Fibroblast of gingiva (primary cell): ENCODE results near the gene SORL1.

Source experiments
- DNase-seq: peaks from one replicate; pipeline ENCODE4 v3.0.0-alpha.2; 2011; ENCODE audit warnings: low read depth

SORL1 gene

DNA sequence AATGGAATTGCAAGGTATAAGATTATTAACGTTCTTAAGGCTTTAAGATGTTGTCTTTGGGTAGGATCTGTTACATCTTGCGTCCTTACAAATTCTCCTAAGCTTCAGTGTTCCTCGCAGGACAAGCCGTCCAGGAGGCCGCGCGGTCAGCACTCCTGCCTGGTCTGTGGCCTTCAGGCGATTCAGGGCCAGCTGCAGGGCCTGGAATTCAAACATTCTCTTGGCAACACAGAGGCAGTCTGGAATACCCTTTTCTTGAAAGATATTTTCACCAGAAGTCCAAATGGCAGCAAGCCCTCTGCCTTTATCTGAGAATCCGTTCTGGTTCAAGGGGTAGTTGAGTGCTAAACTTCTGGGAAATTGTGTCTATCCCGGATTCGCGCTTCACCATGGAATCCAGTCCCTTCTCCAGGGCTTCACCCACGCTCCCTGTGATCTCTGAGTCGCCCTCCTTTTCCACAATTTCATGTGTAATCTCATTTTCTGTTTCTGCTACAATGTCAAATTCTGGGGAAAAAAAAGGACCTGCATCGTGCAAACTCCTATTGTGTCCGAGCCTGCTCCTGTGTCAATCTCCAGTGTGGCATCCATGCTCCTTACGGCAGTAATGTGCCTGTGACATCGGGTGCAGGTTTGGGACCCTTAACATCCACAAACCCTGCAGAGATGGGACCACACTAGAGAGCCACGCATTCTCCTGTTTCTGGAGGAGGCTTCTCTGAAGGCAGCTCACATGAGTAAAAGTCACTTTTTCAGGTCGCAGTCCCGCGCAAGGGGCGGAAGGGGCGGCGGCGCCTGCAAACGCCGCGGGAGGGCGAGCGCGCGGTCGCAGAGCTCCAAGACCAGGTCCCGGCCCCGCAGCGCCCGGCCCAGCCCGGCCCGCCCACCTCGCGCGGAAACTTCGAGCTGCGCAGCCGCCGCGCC, 25.4 kb upstream of the SORL1 start:
- no peak for DNase-seq

- DNase-seq: no peak
These were observed 24.7 kb upstream of the SORL1 start for GRCh38 chr11:121427400-121427744.

DNA sequence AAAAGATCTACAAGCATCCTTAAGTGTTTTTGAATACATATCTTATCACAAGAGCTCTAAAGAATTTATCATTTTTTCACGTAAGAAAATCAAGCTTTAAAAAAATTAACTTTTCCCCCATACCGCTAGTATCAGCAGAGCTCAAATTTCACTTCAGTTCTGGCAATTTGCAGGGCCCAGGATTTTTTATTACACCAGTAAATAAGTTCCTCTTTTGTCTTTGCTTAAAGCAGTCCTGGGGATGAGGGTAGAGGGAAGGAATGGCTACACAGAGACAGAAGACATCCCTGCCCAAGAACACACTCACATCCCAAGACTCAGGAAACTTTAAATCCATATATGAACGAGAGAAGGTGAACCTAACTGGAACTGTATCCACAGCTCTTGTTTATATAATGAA, 22.6 kb upstream of the SORL1 start:
- DNase-seq: no peak

- no peak for DNase-seq
These were observed 20.1 kb upstream of the SORL1 start for GRCh38 chr11:121431820-121432526.

DNA sequence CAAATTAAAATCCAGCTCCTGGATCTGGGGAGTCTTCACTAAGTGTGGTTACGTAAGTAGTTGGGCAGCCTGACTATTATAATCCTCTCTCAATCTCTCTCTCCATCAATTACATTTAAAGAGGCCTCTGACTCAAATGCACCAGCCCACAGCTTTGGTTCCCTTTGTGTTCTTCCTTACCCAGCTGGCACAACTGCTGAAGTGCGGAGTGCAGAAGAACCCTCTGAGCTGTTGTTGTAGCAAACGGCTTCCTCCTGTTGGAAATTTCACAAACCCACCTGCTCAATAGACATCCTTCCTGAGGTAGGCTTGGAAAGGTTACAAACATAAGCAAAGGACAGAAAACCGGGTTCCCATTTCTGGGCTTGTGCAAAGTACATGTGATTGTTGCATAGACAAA, 17.0 kb upstream of the SORL1 start:
- no peak for DNase-seq

DNA sequence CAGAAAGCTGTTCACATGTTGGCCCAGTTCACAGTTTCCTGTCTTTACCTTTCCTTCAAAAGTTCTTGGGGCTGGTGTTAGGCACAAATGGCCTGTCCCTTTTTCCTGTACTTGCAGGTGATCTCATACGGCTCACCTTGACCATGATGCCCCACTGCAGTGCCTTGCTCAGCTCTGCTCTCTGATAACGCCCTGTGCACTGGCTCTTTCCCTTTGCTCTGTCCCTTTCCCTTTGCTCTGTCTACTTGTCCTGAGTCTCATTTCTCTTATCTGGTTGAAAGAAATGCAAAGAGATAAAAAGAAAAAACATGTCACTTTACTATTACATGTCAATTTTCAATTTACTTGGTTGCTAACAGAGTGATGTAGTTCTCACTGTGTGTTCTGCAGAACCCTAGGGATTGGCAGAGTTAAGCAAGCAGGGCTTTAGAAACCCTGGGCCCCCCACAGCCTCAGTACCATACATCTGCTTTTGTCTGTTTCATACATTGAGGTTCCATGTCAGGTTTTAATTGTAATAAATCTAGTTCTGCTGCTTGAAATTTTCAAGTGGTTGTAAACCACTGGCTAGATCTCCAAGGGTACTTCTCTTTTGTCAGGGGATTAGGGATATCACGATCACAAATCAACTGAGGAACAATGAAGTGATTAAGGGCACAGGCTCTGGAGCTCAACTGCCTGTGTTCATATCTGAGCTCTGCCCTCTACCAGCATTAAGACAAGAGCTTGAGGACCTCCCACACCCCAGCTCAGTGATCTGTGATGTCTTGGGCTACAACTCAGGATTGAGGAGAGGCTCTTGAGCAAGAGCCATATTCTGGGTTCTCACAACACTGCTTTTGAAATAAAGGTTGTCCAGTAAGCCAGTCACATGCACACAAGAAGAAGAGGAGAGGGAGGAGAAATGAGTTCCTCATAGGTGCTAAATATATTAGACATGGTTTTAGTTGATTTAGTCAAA, 16.3 kb upstream of the SORL1 start:
- DNase-seq: no peak

GRCh38 chr11:121437018-121437685, 15.0 kb upstream of the SORL1 start:
- DNase-seq: no peak

GRCh38 chr11:121437686-121438078, 14.4 kb upstream of the SORL1 start:
- DNase-seq: no peak

DNA sequence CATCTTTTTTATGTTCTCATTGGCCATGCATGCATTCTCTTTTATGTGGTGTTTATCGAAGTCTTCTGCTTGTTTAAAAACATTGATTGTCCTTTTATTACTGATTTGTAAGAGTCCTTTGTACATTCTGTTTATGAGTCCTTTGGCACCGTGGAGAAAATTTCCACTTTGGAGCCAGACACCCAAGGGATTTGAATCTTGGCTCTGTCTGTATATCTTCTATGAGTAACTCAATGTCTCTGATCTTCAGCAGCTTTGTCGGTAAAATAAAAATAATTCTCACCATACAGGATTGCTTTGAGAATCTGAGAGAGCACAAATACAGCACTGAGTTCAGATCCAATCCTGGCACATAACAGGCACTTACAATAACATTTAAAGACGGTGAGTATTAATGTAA, 12.8 kb upstream of the SORL1 start:
- DNase-seq: no peak

DNA sequence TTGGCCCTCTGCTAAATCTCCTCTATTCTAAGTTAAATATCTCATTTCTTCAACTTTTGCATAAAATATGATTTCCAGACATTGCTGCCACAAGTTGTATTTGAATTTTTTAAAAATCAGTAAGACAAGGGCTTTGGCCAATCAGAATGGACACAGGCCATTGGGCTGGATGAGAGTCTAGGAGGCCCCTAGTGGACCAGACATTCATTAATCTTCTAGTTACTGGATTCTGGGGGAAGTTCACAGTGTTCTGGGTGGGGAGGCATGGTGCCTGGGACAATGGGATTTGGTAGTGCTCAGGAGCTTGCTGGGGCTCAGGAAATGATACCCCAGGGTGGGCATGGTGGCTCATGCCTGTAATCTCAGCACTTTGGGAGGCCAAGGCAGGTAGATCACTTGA, 12.4 kb upstream of the SORL1 start:
- no peak for DNase-seq

GRCh38 chr11:121441521-121441920, 10.6 kb upstream of the SORL1 start:
- no peak for DNase-seq

DNA sequence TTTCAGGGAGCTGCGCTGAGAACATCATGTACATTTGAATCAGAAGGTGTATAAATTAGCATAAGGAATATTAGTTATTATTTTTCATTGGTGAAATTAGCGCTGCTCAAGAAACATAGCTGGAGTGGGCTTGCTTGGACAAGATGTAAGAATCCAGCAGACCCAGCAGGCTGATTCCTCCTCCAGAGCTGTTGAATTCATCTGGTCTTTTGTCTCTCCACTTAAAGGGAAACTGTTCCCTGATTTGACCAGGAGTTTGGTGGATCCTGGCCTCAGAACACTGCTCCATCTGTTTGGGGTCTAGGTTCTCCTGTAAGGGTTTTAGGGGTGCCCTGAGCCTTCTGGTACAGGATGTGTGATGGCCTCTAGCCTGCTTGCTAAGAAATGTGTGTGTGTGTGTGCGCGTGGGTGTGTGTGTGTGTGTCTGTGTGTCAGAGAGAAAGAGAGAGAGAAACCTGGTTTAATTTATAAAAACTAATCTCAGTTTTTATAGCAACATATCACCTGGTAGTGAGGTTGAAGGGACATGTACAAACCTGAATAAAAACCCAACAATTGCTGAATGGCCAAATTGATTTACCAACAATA, 8.3 kb upstream of the SORL1 start:
- DNase-seq: no peak

GRCh38 chr11:121444526-121444925, 7.6 kb upstream of the SORL1 start:
- DNase-seq: no peak

DNA sequence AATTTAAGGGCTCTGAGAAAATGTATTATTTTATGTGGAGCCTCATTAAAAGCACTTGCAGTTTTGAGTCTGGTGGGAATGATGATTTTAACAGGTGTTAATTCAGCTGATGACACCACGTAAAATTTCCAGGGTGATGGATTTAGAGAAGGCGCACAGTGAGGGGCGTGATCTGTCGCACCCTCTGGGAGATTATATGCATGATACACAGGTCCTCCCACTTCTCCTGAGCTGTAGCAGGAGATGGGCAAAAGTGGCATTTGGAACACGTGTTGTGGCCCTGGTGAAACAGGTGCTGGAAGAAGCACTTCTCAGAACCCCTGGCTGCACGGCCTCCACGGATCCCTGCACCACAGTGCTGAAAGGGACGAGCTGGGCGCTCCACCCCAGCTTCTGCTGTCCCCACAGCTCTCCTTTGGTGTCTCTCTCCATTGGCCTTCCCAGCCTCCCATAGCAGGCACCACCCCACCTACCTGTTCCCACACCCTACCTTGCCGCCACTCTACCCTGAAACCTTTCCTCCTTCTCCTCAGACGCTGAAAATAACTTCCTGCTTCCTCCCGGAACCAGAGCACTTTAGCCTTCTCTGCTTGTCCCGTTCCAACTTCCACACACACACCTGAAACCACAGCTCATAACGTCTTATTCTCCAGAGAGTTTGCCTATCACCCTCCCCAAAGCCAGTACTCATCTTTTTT, 6.9 kb upstream of the SORL1 start:
- DNase-seq: no peak

GRCh38 chr11:121446752-121447156, 5.4 kb upstream of the SORL1 start:
- no peak for DNase-seq

DNA sequence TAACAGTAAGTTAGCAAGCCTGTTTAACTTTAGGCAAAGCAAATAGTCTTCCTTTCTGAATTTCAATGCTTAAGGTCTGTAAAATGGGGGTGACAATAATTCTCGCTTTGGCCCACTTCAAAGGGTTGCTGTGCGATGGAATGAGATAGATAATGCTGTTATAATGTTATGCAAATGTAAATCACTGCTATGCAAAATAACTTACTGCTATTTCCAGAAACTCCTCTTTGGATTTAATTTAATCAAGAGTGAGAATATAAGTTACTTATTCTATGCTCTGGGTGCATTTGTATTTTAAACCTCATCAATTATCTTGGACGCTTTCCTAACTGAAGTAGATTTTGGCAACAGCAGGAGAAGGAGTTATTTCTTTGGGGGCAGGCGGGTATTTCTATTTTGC, 4.1 kb upstream of the SORL1 start:
- no peak for DNase-seq

DNA sequence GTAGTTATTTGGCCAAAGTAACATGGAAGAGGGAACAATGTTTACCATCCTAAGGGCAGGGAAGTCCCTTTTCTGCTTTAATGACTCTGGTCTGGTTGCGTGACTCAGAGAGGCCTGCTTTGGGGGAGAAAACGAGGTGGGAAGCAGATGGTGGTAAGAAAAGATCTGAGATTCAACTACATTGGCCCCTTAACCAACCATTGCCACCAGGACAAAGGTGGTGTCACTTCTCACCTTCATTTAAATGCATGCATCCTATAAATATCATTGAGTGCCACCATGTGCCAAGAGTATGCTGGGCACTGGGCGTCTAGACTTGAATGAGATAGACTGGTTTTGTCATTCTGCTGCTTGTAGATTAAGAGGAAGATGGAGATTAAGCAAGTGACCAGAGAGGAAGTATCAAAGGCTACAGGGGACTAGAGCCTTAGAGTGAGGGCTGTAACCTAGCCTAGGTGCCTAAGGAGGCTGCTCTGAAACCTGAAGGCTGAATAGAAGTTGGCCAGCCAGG, 3.6 kb upstream of the SORL1 start:
- DNase-seq: no peak

DNA sequence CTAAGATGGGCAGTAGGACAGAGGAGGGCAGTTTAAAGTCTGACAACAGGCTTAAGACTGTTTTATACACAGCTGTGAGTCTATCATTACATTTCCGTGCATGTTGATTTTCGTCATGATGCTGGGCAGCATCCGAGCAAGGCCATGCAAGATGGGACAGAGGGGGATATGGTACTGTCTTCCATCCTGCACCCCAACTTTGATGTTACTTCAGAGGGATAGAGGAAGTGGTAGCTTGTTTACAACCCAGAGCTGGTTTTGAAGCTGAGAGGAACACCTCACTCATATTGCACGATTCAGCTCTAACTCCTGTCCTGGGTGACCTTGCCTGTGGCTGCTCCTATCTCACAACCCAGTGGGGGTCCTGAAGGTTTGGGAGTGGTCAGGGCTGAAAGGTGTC, 3.0 kb upstream of the SORL1 start:
- no peak for DNase-seq

DNA sequence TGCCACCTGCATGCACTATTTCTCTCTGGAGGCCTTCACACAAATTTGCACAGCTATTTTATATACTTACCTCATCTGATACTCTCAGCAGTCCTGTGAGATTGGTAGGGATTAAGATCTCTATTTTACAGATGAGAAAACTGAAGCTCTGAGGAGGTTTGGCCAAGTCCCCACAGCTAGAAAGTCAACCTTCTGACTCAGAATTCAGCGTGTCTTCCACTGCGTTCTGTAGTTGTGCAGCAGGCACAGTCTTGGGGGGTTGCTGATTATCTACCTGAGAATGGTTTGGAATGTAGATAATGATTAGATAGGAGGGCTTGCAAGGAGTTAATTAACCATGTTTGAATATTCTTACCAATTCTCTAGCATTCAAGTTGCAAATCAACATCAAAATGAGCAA, 2.5 kb upstream of the SORL1 start:
- no peak for DNase-seq

DNA sequence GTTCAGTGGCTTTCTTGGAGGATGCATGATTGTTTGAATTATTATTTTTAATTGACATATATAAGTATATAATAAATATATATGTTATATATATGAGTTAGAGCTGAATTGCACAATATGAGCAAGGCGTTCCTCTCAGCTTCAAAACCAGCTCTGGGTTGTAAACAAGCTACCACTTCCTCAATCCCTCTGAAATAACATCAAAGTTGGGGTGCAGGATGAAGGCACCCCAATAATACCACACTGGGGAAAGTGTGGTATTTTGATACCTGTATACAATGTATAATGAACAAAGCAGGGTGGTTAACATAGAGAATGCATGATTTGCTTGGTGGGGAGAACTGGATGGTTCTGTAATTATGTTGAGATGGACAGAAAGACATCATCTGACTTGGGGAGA, 1.7 kb upstream of the SORL1 start:
- DNase-seq: no peak
